Caco-2 (cell line): ENCODE results near the gene GRK4. TPM values are rescaled to one million over a fixed set of nuclear protein-coding genes. Genes with fewer than 3 reads are reported as not detected.
A peak's percentile ranks its signal among the peaks of the same experiment; 100 is the strongest.

Source experiments
- BruUV-seq: library from RNA; stranded (reverse); fragments of 400-500 nt; replicated peaks from 2 replicates; lab custom pipeline; 2021; lab: Mats Ljungman, UMichigan
- CTCF ChIA-PET: fragments of 300-600 bp; sonication (Branson Sonifier 250); formaldehyde crosslinking; loops from one replicate; lab custom pipeline; 2022; ENCODE audit warnings: antibody characterized with exemption; lab: Charles Lee
- POLR2A ChIA-PET: fragments of 300-600 bp; sonication (Branson Sonifier 250); formaldehyde crosslinking; loops from one replicate; lab custom pipeline; 2022; ENCODE audit warnings: antibody characterized with exemption; lab: Charles Lee
- DNase-seq, 2 experiments: peaks; one replicate each; pipeline versions ENCODE4 v3.0.0 to v3.0.0-alpha.2; 2020 to 2022
- H3K27me3 ChIP-seq: replicated peaks from 2 replicates; pipeline ENCODE4 v1.6.0; 2011; ENCODE audit warnings: low read length; ENCODE audit not compliant: control insufficient read depth, insufficient read depth
- H3K36me3 ChIP-seq: 2 replicates; pipeline ENCODE4 v1.5.1; 2011; ENCODE audit warnings: low read length; ENCODE audit not compliant: control insufficient read depth, insufficient read depth
- H3K4me1 ChIP-seq: fragments of 250-450 bp; sonication (Bioruptor Pico); 2 replicates; pipeline ENCODE4 v1.5.1; 2020; ENCODE audit warnings: mild to moderate bottlenecking
- H3K4me3 ChIP-seq: 2 replicates; pipeline ENCODE4 v1.5.1; 2011; ENCODE audit warnings: low read depth, mild to moderate bottlenecking, control low read depth, low read length
- H3K9me3 ChIP-seq: fragments of 250-450 bp; sonication (Bioruptor Pico); 2 replicates; pipeline ENCODE4 v1.5.1; 2020; ENCODE audit warnings: mild to moderate bottlenecking, moderate library complexity
- H3K27ac Mint-ChIP-seq: one replicate; pipeline ENCODE4 v1.8.0; 2022; ENCODE audit warnings: mixed read lengths; ENCODE audit not compliant: unreplicated experiment
- H3K27me3 Mint-ChIP-seq: one replicate; pipeline ENCODE4 v1.8.0; 2022; ENCODE audit warnings: mixed read lengths; ENCODE audit not compliant: insufficient read depth, unreplicated experiment
- H3K36me3 Mint-ChIP-seq: one replicate; pipeline ENCODE4 v1.8.0; 2022; ENCODE audit warnings: mild to moderate bottlenecking, mixed read lengths; ENCODE audit not compliant: insufficient read depth, unreplicated experiment
- H3K4me1 Mint-ChIP-seq: one replicate; pipeline ENCODE4 v1.8.0; 2022; ENCODE audit warnings: low read depth, mixed read lengths; ENCODE audit not compliant: unreplicated experiment
- H3K4me3 Mint-ChIP-seq: one replicate; pipeline ENCODE4 v1.8.0; 2022; ENCODE audit warnings: mild to moderate bottlenecking, moderate library complexity, mixed read lengths; ENCODE audit not compliant: unreplicated experiment
- H3K9me3 Mint-ChIP-seq: one replicate; pipeline ENCODE4 v1.8.0; 2022; ENCODE audit warnings: mixed read lengths; ENCODE audit not compliant: unreplicated experiment
- CTCF ChIP-seq, 2 experiments: fragments of 200-600 bp in 1 of 2; IDR thresholded peaks; 1 replicate in 1 of 2; 2 replicates in 1 of 2; pipeline versions ENCODE4 v1.5.1 to v1.8.0; 2011 to 2022; ENCODE audit warnings: antibody characterized with exemption in 1 of 2, control low read depth in 1 of 2, inconsistent platforms in 1 of 2, low read depth in 1 of 2, low read length in 1 of 2, mild to moderate bottlenecking in 1 of 2, moderate library complexity in 1 of 2; ENCODE audit not compliant: insufficient read depth in 1 of 2, severe bottlenecking in 1 of 2, unreplicated experiment in 1 of 2
- intact Hi-C: fragments of 100-400 bp; cut with micrococcal nuclease; formaldehyde crosslinking; loops from one replicate; pipeline ENCODE4 v1.10.0; 2022; ENCODE audit not compliant: unreplicated experiment
- total RNA-seq: library from RNA; stranded (reverse); gene quantifications from 2 replicates; pipeline ENCODE4 v1.2.3, GENCODE V29; 2022

GRK4 gene
- total RNA-seq, 1 experiment from 2014 or later, result 7.1 TPM

- Mint-ChIP-seq H3K4me3 (no peak overlapping the region), H3K4me1 (no peaks in the 10 kb centered on the region), H3K27ac (peak overlapping the region; percentile 4), H3K36me3 (peaks cover 87% of the 10 kb centered on the region), H3K9me3 (no peaks in the 10 kb centered on the region), H3K27me3 (no peaks in the 10 kb centered on the region)
- ChIA-PET POLR2A (no interaction called here), CTCF (no interaction called here)
- no peaks in the 10 kb centered on the region for H3K27me3 ChIP-seq
- no peak for TF ChIP-seq CTCF (IDR thresholded peaks at IDR 0.05; ENCODE audit: insufficient read depth in 1 of 2, low read depth in 1 of 2, low read length in 1 of 2, severe bottlenecking in 1 of 2, unreplicated experiment in 1 of 2)
- DNase-seq, result no peak
- no TSS peak for BruUV-seq
- intact Hi-C loops, result no loop called here
- H3K36me3 ChIP-seq, result peaks cover 2% of the 10 kb centered on the region; the same call in 1 of the 2 replicates
- peaks cover 6% of the 10 kb centered on the region for H3K4me1 ChIP-seq
- no peaks in the 10 kb centered on the region for H3K9me3 ChIP-seq
- no peak overlapping the region for H3K4me3 ChIP-seq
These were observed 23.8 kb upstream of the GRK4 start for GRCh38 chr4:2939383-2940243.

GRCh38 chr4:2940267-2941137 lies 22.9 kb upstream of the GRK4 start:
- BruUV-seq, result no TSS peak
- Histone ChIP-seq H3K4me1 (peaks cover 6% of the 10 kb centered on the region), H3K9me3 (no peaks in the 10 kb centered on the region), H3K4me3 (no peak overlapping the region), H3K27me3 (no peaks in the 10 kb centered on the region), H3K36me3 (peaks cover 2% of the 10 kb centered on the region; the same call in 1 of the 2 replicates)
- ChIA-PET CTCF (no interaction called here), POLR2A (no interaction called here)
- intact Hi-C loops, result no loop called here
- peaks cover 91% of the 10 kb centered on the region for H3K36me3 Mint-ChIP-seq
- H3K27me3 Mint-ChIP-seq, result no peaks in the 10 kb centered on the region
- no peak overlapping the region for H3K27ac Mint-ChIP-seq
- H3K4me1 Mint-ChIP-seq, result no peaks in the 10 kb centered on the region
- no peaks in the 10 kb centered on the region for H3K9me3 Mint-ChIP-seq
- no peak overlapping the region for H3K4me3 Mint-ChIP-seq
- no peak for TF ChIP-seq CTCF (IDR thresholded peaks at IDR 0.05; ENCODE audit: insufficient read depth in 1 of 2, low read depth in 1 of 2, low read length in 1 of 2, severe bottlenecking in 1 of 2, unreplicated experiment in 1 of 2)
- DNase-seq, result no peak
